Psoas muscle (tissue), 8 donors: ENCODE data around the gene AMOTL1. TPM values are rescaled to one million over a fixed set of nuclear protein-coding genes. Genes with fewer than 3 reads are reported as not detected.

Experiments used
- ATAC-seq, 4 donors: fragments of 200-7000 bp; cut with Tn5 transposase; one replicate each; pipeline ENCODE4 v1.9.1; 2020; ENCODE audit warnings: moderate library complexity in 3 of 4, mild to moderate bottlenecking in 2 of 4
- DNase-seq, 2 donors: peaks; one replicate each; pipeline ENCODE4 v3.0.0-alpha.2; 2020
- H3K27ac ChIP-seq: fragments of 200-600 bp; one replicate; pipeline ENCODE4 v1.8.0; 2022
- H3K27me3 ChIP-seq, 3 donors: fragments of 200-600 bp in 1 of 3; one replicate each; pipeline versions ENCODE4 v1.6.1 to v1.8.0; 2013 to 2022; ENCODE audit warnings: low read length in 2 of 3, mild to moderate bottlenecking in 2 of 3, moderate library complexity in 1 of 3; ENCODE audit not compliant: insufficient read depth in 3 of 3
- H3K36me3 ChIP-seq, 2 donors: fragments of 200-600 bp in 1 of 2; one replicate each; pipeline versions ENCODE4 v1.6.1 to v1.8.0; 2013 to 2022; ENCODE audit warnings: low read depth in 1 of 2, mild to moderate bottlenecking in 1 of 2, moderate library complexity in 1 of 2; ENCODE audit not compliant: insufficient read depth in 1 of 2
- H3K4me1 ChIP-seq: fragments of 200-600 bp; one replicate; pipeline ENCODE4 v1.8.0; 2022
- H3K4me3 ChIP-seq: fragments of 200-600 bp; one replicate; pipeline ENCODE4 v1.8.0; 2022; ENCODE audit warnings: mild to moderate bottlenecking
- H3K9me3 ChIP-seq: fragments of 200-600 bp; one replicate; pipeline ENCODE4 v1.8.0; 2022
- WGBS, 3 donors: extraction: QIAGEN DNeasy Blood & Tissue Kit; methylation state at CpG; one replicate each; pipeline versions ENCODE4 v1.1.6 to v1.1.7; 2013; 5-methylcytosine and 5-hydroxymethylcytosine counted together
- intact Hi-C, 2 donors: fragments of 100-400 bp; cut with DNase I; formaldehyde crosslinking; loops; one replicate each; pipeline versions ENCODE4 v1.11.0 to v1.14.2; 2022
- polyA plus RNA-seq, 3 donors: library from polyadenylated mRNA; stranded (reverse); fragments of 200-250 nt; gene quantifications; one replicate each; pipeline ENCODE4 v1.2.3, GENCODE V29; 2013
- total RNA-seq, 4 donors: library from RNA; stranded (reverse); fragmentation: NEBNext Ultra II Directional in 2 of 4; extraction: Animal tissue kit (Norgen Biotek cat#: 25700) in 2 of 4; gene quantifications; one replicate each; pipeline versions ENCODE4 v1.2.1 to v1.2.4, GENCODE V29; 2021 to 2023
- TF ChIP-seq, protein P1 (sequence below): fragments of 200-600 bp; IDR thresholded peaks from one replicate; pipeline ENCODE4 v1.8.0; 2022; ENCODE audit warnings: antibody characterized with exemption
- donor health status: healthy with polysubstance abuse.
- donor health status: DM: no; HTN: no; CAD: no; lungs with moderate emphysema.
- donor health status: Bipolar disorder and iron deficiency.
- donor health status: healthy.
- donor health status: DM: yes; HTN: yes; CAD: no.
- donor health status: DM: no; HTN: no; CAD: no.
- donor health status: DM: no; HTN: no; CAD: no.
- donor health status: DM: yes; HTN: yes; CAD: no.

Gene AMOTL1
- total and polyA plus RNA-seq, 7 donors, result 46.5 to 355 (median 225) TPM

DNA sequence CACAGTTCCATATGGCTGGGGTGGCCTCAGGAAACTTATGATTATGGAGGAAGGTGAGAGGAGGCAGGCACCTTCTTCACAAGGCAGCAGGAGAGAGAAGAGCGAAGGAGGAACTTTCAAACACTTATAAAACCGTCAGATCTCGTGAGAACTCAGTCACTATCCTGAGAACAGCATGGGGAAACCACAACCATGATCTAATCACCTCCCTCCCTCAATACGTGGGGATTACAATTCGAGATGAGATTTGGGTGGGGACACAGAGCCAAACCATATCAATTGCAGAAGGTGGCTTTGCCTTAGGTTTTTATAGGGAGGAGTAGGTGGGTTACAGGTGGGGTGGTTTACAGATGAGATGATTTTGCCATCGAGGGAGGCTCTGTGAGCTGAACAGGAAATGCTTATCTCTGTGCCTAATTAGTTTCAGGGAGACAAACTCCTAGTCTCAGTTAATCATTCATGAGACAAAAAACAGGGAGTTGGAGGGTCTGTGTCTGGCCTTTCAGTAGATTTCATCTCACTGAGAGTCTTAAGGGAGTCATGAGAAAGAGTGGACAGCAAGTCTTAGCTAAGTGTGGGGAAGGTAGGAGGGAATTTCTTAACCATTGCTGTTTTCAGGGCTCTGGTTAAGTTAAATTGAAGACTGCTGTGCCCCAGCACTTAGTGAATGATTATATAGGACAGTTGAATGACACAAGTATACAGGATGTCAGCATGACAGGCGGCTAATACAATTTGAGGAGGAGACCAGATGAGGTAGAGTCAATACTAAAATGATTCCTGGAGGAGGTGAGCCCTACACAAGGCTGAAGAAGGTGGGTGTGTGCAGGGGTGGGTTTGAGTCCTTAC lies 157.5 kb downstream of the AMOTL1 start:
- Histone ChIP-seq H3K4me3 (no peak overlapping the region), H3K4me1 (peaks cover 20% of the 10 kb centered on the region), H3K36me3 (no peaks in the 10 kb centered on the region), H3K9me3 (no peaks in the 10 kb centered on the region), H3K27ac (peak overlapping the region; percentile 37), H3K27me3 (no peaks in the 10 kb centered on the region)
- intact Hi-C loops, result no loop called here
- no peak for DNase-seq
- ATAC-seq, result peak in 1 of 4 donors; percentile 4
- 61 to 66% (median 65%) methylated on average over 7 of the region's 7 CpGs for WGBS, 3 donors
- TF ChIP-seq, protein P1, sequence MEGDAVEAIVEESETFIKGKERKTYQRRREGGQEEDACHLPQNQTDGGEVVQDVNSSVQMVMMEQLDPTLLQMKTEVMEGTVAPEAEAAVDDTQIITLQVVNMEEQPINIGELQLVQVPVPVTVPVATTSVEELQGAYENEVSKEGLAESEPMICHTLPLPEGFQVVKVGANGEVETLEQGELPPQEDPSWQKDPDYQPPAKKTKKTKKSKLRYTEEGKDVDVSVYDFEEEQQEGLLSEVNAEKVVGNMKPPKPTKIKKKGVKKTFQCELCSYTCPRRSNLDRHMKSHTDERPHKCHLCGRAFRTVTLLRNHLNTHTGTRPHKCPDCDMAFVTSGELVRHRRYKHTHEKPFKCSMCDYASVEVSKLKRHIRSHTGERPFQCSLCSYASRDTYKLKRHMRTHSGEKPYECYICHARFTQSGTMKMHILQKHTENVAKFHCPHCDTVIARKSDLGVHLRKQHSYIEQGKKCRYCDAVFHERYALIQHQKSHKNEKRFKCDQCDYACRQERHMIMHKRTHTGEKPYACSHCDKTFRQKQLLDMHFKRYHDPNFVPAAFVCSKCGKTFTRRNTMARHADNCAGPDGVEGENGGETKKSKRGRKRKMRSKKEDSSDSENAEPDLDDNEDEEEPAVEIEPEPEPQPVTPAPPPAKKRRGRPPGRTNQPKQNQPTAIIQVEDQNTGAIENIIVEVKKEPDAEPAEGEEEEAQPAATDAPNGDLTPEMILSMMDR, result no peak

GRCh38 chr11:94926271-94926625 lies 158.1 kb downstream of the AMOTL1 start:
- no peaks in the 10 kb centered on the region for H3K9me3 ChIP-seq
- H3K27ac ChIP-seq, result peak overlapping the region; percentile 37
- intact Hi-C loops, result no loop called here
- H3K4me3 ChIP-seq, result no peak overlapping the region
- no peaks in the 10 kb centered on the region for H3K36me3 ChIP-seq
- H3K27me3 ChIP-seq, result no peaks in the 10 kb centered on the region
- TF ChIP-seq, protein P1, result no peak
- ATAC-seq (peak in 3 of 4 donors; percentile 12 to 20 (median 16)), DNase-seq (no peak)
- peaks cover 20% of the 10 kb centered on the region for H3K4me1 ChIP-seq

Other genes starting within 250 kb of the AMOTL1 start
- 1 to 10 TPM; 1.1 to 2.2 (median 1.4) TPM for gene FUT4, start 224.4 kb upstream of the AMOTL1 start, total RNA-seq
- 1 to 10 TPM in 2 of 3 donors, under 1 TPM in 1; 0.37 to 1.9 (median 1.1) TPM for gene FUT4, start 224.4 kb upstream of the AMOTL1 start, polyA plus RNA-seq
- gene PIWIL4, start 201.0 kb upstream of the AMOTL1 start, total RNA-seq, result 1 to 10 TPM in 2 of 4 donors, under 1 TPM in 2; 0.47 to 1.7 (median 0.95) TPM
- gene PIWIL4, start 201.0 kb upstream of the AMOTL1 start, polyA plus RNA-seq, result under 1 TPM; 0.30 to 0.65 (median 0.47) TPM
- 10 to 100 TPM; 81.4 to 91.6 (median 83.3) TPM for gene CWC15, start 205.2 kb downstream of the AMOTL1 start, total RNA-seq
- gene CWC15, start 205.2 kb downstream of the AMOTL1 start, polyA plus RNA-seq, result 10 to 100 TPM; 71.4 to 89.7 (median 72.4) TPM
- under 1 TPM; 0.30 to 0.82 (median 0.53) TPM for gene KDM4D, start 205.4 kb downstream of the AMOTL1 start, total RNA-seq
- under 1 TPM; 0.15 to 0.91 (median 0.63) TPM for gene KDM4D, start 205.4 kb downstream of the AMOTL1 start, polyA plus RNA-seq